ENCODE results near the gene PROSER2. TPM values are rescaled to one million over a fixed set of nuclear protein-coding genes. Genes with fewer than 3 reads are reported as not detected.

The PROSER2 gene
- total and polyA plus RNA-seq, 2 of the 13 experiments (the other 11 are each of a cell fraction or from before 2014, with no cell fraction given), result 6.9 to 7.7 TPM

GRCh38 chr10:11875494-11876281 is 52.5 kb downstream of the PROSER2 start (continued):
- TF ChIP-seq RFXANK (CRISPR knock-in tag; IDR thresholded peaks at IDR 0.05) (no peak), ISX (CRISPR knock-in tag; conservative IDR thresholded peaks at IDR 0.05) (no peak), PHF8 (CRISPR knock-in tag; IDR thresholded peaks at IDR 0.05) (peak; percentile 45), ZNF609 (CRISPR knock-in tag; IDR thresholded peaks at IDR 0.05; ENCODE audit: borderline replicate concordance) (peak; percentile 82), HOXD1 (CRISPR knock-in tag; IDR thresholded peaks at IDR 0.05) (no peak), SIN3B (IDR thresholded peaks at IDR 0.05; ENCODE audit: low read length) (no peak), THYN1 (CRISPR knock-in tag; IDR thresholded peaks at IDR 0.05; ENCODE audit: borderline replicate concordance, low read depth) (no peak), MTA3 (CRISPR knock-in tag; IDR thresholded peaks at IDR 0.05) (no peak), JUN (CRISPR knock-in tag; IDR thresholded peaks at IDR 0.05) (0 out of 2 replicates have a peak, but pooled peaks have one; percentile 41), SIN3A (IDR thresholded peaks at IDR 0.05; ENCODE audit: borderline replicate concordance, low read depth, low read length) (peak; percentile 75; the same call in 1 of the 2 replicates), NAIF1 (CRISPR knock-in tag; IDR thresholded peaks at IDR 0.05; ENCODE audit: borderline replicate concordance) (no peak), RARA (CRISPR knock-in tag; IDR thresholded peaks at IDR 0.05) (peak; percentile 94), REPIN1 (CRISPR knock-in tag; IDR thresholded peaks at IDR 0.05; ENCODE audit: borderline replicate concordance, low read depth) (peak; percentile 30; the same call in 1 of the 2 replicates), RCOR2 (CRISPR knock-in tag; IDR thresholded peaks at IDR 0.05) (peak; percentile 83), RBFOX2 (IDR thresholded peaks at IDR 0.05; ENCODE audit: low read depth, low read length) (no peak), ZNF839 (CRISPR knock-in tag; IDR thresholded peaks at IDR 0.05; ENCODE audit: borderline replicate concordance) (0 out of 2 replicates have a peak, but pooled peaks have one; percentile 39), PHB2 (IDR thresholded peaks at IDR 0.05; ENCODE audit: partially characterized antibody) (no peak), SOX5 (CRISPR knock-in tag; IDR thresholded peaks at IDR 0.05; ENCODE audit: borderline replicate concordance) (peak; percentile 93), KDM6A (CRISPR knock-in tag; IDR thresholded peaks at IDR 0.05; ENCODE audit: low read depth) (peak; percentile 79), MXI1 (IDR thresholded peaks at IDR 0.05; ENCODE audit: borderline replicate concordance, low read depth, low read length) (peak; percentile 62; the same call in 1 of the 3 replicates), NPAS2 (CRISPR knock-in tag; IDR thresholded peaks at IDR 0.05; ENCODE audit: borderline replicate concordance) (no peak), ZNF607 (CRISPR knock-in tag; IDR thresholded peaks at IDR 0.05; ENCODE audit: borderline replicate concordance) (no peak)
- TF ChIP-seq, protein P1, sequence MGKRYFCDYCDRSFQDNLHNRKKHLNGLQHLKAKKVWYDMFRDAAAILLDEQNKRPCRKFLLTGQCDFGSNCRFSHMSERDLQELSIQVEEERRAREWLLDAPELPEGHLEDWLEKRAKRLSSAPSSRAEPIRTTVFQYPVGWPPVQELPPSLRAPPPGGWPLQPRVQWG (CRISPR knock-in tag; IDR thresholded peaks at IDR 0.05; ENCODE audit: borderline replicate concordance, low read depth), result no peak
- TF ChIP-seq, protein P2, sequence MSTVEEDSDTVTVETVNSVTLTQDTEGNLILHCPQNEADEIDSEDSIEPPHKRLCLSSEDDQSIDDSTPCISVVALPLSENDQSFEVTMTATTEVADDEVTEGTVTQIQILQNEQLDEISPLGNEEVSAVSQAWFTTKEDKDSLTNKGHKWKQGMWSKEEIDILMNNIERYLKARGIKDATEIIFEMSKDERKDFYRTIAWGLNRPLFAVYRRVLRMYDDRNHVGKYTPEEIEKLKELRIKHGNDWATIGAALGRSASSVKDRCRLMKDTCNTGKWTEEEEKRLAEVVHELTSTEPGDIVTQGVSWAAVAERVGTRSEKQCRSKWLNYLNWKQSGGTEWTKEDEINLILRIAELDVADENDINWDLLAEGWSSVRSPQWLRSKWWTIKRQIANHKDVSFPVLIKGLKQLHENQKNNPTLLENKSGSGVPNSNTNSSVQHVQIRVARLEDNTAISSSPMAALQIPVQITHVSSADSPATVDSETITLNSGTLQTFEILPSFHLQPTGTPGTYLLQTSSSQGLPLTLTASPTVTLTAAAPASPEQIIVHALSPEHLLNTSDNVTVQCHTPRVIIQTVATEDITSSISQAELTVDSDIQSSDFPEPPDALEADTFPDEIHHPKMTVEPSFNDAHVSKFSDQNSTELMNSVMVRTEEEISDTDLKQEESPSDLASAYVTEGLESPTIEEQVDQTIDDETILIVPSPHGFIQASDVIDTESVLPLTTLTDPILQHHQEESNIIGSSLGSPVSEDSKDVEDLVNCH (CRISPR knock-in tag; IDR thresholded peaks at IDR 0.05), result no peak

All from HepG2 (cell line).